C4-2B (cell line): ENCODE results near the gene UGT1A3.

Experiments
- H3K27ac ChIP-seq: fragments of 450-650 bp; 2 replicates; pipeline ENCODE4 v1.5.1; 2017
- CTCF ChIP-seq: fragments of 450-650 bp; conservative IDR thresholded peaks from 2 replicates; pipeline ENCODE4 v1.5.1; 2017; ENCODE audit warnings: mild to moderate bottlenecking
- ZFX ChIP-seq: fragments of 450-650 bp; IDR thresholded peaks from 2 replicates; pipeline ENCODE4 v1.6.1; 2017

The UGT1A3 gene

GRCh38 chr2:233793465-233794127 is 64.8 kb downstream of the UGT1A3 start:
- H3K27ac ChIP-seq = no peak overlapping the region
- TF ChIP-seq ZFX = no peak
- TF ChIP-seq CTCF = no peak

- no peak overlapping the region for H3K27ac ChIP-seq
- TF ChIP-seq ZFX = no peak
- no peak for TF ChIP-seq CTCF
Measured at GRCh38 chr2:233794128-233794658, 65.4 kb downstream of the UGT1A3 start.

- H3K27ac ChIP-seq = no peak overlapping the region
- TF ChIP-seq CTCF (no peak), ZFX (no peak)
Measured at GRCh38 chr2:233795735-233796171, 66.9 kb downstream of the UGT1A3 start.

GRCh38 chr2:233796254-233796653 is 67.4 kb downstream of the UGT1A3 start:
- no peak overlapping the region for H3K27ac ChIP-seq
- TF ChIP-seq CTCF (no peak), ZFX (no peak)

GRCh38 chr2:233798335-233799086 is 69.7 kb downstream of the UGT1A3 start:
- TF ChIP-seq CTCF (no peak), ZFX (no peak)
- H3K27ac ChIP-seq = no peak overlapping the region

- no peak overlapping the region for H3K27ac ChIP-seq
- TF ChIP-seq CTCF = no peak
- no peak for TF ChIP-seq ZFX
Measured at GRCh38 chr2:233799087-233799665, 70.3 kb downstream of the UGT1A3 start.

GRCh38 chr2:233799716-233800115 is 70.9 kb downstream of the UGT1A3 start:
- no peak overlapping the region for H3K27ac ChIP-seq
- TF ChIP-seq CTCF = no peak
- no peak for TF ChIP-seq ZFX
